Eye (tissue), 1 donor: ENCODE results near the gene FGF14.

Source experiments
- DNase-seq: peaks from one replicate; pipeline ENCODE4 v3.0.0-alpha.2; 2015

Gene FGF14

DNA sequence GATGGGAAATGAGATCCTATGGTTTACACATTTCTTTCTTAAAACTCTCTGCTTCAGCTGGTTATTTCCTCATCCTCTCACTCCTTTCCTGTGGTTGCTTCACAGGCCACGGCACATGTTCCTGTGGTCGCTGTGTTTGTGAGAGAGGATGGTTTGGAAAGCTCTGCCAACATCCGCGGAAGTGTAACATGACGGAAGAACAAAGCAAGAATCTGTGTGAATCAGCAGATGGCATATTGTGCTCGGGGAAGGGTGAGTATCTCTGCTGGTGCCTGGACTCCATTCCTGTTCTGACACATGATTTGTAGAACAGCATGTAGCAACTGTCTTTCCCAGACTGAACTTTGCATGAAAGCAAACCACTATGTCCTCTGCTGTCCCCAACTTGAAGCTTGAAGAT, 695.2 kb downstream of the FGF14 start:
- peak; percentile 17 for DNase-seq

DNA sequence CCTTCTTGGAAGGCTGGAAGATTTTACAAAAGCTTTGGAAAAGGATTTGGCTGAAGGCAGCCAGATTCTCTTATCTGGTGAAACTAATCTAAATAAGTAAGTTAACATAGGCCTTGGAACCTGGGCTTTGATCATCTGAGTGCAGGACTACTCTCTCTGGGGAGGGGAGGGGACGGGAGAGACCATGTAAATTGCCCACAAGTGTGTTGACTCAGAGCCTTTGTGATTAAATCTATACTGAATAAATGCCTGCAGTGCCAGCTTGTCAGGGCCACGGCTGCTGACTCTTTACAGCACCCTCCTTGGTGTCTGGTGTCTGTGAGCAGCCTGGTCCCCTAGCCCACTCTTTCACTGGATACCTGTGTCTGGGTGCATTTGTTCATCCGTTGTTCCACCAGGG, 698.0 kb downstream of the FGF14 start:
- no peak for DNase-seq

DNA sequence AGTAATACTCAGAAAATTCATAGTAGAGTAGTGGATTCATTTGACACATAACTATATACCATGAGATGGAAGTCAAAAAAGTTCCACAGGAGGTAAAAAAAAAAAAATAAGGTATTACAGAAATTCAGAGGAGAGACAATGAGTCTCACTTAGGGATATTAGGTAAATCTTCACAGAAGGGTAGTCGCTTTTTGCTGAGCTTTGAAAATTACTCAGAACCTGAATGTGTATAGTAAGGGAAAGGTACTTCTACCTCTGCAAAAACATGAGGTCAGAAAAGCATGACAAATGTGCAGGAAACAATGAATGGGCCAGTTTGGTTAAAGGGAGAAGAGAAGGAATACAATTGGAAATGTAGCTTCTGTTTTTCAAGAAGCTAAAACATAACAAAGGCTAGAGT, 698.8 kb downstream of the FGF14 start:
- no peak for DNase-seq

DNA sequence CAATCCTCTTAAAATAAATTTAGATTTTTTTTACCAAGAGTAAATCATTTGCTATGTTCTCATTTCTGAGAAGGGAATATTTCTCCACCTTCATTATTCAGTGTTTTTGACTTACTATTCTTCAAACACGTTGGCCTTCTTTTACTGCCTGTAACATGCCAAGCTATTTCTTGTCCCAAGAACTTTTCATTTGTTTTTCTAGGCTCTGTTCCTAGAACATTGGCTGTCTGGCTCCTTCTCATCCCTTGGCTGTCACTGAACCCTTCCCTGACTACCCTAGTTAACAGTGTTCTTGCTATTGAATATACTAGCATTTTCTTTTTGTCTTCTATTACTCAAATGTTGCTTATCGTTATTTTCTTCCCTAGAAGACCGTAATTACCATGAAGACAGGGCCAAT, 701.2 kb downstream of the FGF14 start:
- DNase-seq, result no peak

DNA sequence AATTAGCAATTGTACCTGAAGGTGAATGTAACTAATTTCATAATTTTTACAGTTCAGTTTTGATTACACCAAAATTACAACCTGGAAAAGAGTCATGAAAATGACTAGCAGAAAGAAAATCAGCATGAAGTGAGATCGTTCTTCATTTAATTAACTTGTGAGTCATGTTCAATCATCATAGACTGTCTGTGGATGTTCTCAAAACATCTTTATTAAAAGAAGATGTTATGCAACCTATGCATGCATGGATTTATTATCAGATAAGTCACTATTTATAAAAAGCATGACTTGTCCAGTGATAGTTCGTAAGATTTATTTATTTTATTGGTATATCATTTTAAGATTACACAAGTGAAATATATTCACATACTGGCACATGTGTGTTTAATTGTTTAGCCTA, 703.4 kb downstream of the FGF14 start:
- no peak for DNase-seq

DNA sequence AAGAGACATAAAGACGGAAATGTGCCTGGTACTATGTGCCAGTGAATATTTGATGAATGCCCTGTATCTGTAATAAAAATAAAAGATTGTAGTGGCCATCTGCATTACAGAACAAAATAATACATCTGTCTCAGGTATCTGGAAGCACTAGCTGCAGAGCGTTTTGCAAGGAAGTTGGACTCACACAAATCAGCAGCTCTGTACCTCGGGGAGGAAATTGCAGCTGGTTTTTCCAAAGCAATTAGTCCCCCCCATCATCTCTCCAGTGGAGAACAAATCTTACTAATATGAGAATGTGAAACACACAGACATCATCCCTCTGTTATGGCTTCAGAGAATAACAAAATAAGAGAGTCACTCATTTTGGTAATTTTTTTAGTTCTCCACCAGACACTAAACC, 704.1 kb downstream of the FGF14 start:
- no peak for DNase-seq

DNA sequence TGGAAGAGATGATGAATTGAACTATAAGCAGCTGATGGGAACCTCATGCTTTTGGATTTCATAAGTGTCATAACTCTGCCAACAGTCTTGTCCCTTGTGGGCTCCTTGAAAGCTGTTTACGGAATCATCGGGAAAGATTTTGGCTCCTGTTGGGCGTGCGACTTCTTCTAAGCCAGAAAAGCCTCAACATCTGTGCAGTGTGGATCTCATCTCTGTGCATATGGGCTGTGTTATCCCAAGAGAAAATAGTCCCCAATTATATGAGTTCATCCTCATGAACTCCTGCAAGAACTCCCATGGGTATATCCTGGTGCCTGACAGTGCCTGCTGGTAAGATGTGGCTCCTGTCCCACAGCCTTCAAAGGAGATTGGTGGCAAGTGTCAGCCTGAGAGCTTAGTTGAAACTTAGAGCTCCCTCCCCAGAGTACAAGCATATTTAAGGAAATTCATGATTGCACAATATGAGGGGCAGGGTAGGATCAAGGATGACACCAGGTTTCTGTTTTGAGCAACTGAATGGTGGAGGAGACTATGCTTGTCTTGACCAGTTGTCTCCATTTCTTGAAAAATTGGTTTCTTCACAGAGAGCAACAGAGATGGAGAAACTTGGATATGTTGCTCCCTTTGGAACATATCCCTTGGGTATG, 705.9 kb downstream of the FGF14 start:
- peak; percentile 22 for DNase-seq

DNA sequence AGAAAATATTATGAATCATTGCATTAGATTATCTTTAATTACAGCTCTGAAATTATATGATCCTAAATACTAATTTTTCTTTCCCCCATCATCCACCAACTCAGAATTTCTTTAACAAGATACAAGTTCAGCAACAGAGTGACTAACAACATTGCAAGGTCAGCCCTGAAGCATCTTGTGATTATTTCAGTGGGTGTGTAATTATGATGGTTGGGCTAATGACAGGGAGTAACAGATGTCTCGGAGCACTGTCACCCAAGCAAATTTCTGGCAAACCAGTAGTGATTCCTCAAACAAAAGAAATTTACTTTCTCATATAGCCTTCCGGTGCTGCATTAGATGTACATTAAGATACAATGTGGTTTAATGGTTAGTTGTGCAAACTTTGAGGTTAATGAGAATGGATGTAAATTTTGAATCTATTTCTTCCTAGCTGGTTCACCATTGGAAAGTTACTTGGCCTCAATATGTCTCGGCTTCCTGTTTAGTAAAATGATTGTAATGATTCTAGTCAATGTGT, 710.4 kb downstream of the FGF14 start:
- peak; percentile 34 for DNase-seq

DNA sequence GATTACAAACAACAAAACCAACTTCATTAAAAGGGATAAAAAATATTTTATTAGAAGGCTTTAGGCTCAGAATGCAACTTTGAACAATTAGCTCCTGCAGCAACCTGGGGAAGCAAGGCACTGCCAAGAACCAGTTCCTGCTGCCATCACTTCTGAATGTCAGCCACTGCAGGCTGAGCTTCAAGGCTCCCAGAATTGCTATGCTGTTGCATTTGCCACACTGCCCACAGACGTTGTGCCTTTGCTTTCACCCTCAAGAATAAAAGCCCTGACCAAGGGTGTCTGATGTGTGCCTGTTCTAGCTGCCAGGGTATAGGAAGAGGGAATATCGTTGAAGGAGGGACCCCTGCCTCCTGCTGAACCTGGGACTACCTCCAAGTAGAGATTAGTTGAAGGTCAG, 711.0 kb downstream of the FGF14 start:
- DNase-seq, result no peak

DNA sequence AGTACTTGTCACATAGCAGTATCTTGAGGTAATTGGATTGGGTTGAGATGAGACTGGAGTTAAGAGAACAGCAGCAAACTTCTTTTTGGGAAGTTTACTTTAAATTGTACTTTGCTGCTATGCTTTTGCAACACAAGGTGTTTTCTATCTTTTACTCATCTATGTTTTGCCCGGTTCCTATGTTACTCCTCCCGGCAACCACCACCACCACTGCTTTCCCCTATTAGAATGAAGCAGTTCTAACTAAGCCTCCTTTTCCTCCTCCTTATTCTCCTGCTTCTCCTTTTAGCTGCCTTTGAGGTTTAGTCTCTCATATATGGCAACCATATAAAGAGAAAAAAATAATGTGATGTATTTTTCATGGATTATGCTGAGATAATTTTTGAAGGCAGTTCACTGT, 715.8 kb downstream of the FGF14 start:
- no peak for DNase-seq

DNA sequence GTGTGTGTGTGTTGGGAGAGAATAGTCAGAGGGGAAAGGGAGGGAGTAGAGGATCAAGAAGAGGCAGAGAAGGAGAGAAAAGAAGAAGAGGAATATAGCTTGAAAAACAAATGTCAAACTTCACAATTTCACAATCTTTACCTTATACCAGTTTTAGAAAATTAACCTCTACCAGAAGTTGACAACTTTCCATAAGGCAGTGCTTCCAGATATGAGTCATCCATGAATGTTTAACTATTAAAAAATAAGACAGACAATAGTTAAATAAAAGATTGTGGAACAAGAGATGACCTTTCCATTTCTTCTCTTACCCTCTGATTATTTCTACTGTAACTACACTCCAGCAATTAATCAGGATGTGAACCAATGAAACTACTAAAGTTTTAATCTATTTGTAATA, 720.0 kb downstream of the FGF14 start:
- no peak for DNase-seq

DNA sequence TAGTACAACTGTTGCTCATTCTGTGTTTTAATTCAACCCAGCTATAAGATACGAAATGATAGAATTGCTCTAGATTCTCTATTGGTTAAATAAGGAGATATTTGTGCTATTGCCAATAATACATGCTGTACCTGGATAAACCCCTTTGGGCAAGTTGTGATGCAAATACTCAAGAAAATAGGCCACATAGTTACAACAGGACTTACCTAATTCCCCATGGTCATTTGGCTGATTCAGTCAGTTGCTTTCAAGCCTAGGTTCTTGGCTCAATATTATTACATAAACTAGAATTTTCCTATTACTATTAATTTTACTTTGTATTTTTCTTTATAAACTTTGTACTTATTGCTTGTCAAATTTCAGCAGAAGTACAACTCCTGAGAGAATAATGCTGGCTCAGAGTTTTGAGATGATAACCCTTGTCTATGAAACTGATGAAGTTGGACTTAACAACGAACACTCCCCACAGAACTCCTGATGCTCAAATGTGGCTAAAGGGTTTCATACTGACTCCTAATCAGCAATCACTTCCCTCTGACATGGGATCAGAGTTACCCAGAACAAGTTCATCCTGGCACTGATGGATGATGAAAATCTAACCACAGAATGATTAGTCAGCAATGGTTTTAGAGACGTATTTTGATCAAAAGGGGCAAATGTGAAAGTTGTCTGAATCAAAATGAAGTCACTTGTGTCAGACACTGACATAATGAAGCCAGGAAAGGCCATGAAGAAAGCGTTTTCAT, 728.3 kb downstream of the FGF14 start:
- no peak for DNase-seq

DNA sequence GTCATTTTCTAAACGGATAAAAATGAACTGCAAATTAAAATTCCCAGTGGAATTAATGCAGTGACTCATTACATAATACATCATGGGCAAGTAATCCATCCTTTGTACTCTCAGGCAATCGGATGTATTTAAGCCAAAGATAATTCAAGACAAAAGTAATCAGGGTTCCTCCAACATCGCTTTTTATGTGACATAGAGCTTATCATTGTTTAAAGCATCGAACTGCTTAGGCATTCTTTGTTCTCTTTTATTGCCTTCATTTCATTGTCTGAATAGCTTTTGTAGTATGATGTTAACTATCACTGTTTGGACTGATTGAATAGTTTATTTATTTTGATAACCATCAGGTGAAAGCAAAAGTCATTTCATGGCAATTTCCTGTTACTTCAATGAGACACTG, 740.0 kb downstream of the FGF14 start:
- no peak for DNase-seq
